ENCODE data around the gene LRFN4.

Gene LRFN4

GRCh38 chr11:66860449-66860831 lies 3.6 kb downstream of the LRFN4 start:
- TF ChIP-seq CTCF (IDR thresholded peaks at IDR 0.05; ENCODE audit: extremely low read depth, missing control alignments) = no peak
- DNase-seq (ENCODE audit: low spot score) = peak; percentile 22

GRCh38 chr11:66861038-66861773 lies 4.3 kb downstream of the LRFN4 start:
- DNase-seq (ENCODE audit: low spot score) = no peak
- no peak for TF ChIP-seq CTCF (IDR thresholded peaks at IDR 0.05; ENCODE audit: extremely low read depth, missing control alignments)

- TF ChIP-seq CTCF (IDR thresholded peaks at IDR 0.05; ENCODE audit: extremely low read depth, missing control alignments) = no peak
- no peak for DNase-seq (ENCODE audit: low spot score)
Observed at GRCh38 chr11:66861774-66862558, 5.1 kb downstream of the LRFN4 start.

DNA sequence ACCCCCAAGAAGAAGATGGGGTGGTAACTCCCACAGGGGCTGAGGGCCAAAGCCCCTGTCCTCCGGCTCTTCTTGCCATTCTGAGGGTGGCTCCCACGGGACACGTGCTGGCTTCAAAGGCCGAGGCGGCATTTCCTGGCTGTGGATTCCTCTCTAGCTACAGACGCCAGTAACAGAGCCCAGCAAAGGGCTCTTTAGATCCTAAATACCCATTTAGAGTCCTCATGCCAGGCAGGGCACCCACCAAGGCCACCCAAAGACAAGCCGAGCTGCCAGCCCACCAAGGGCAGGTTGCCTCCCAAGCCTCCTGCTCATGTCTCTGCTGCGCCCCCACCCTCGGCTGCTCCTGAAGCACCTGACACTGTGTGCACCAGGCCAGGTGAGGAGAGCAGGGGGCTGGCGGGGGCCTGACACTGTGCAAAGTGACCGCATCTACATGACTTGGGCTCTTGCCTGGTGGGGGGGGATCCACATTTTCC lies 5.7 kb downstream of the LRFN4 start:
- TF ChIP-seq CTCF (IDR thresholded peaks at IDR 0.05; ENCODE audit: extremely low read depth, missing control alignments) = no peak
- DNase-seq (ENCODE audit: low spot score) = no peak

- DNase-seq (ENCODE audit: low spot score) = no peak
- no peak for TF ChIP-seq CTCF (IDR thresholded peaks at IDR 0.05; ENCODE audit: extremely low read depth, missing control alignments)
Observed at GRCh38 chr11:66863428-66864125, 6.7 kb downstream of the LRFN4 start.

DNA sequence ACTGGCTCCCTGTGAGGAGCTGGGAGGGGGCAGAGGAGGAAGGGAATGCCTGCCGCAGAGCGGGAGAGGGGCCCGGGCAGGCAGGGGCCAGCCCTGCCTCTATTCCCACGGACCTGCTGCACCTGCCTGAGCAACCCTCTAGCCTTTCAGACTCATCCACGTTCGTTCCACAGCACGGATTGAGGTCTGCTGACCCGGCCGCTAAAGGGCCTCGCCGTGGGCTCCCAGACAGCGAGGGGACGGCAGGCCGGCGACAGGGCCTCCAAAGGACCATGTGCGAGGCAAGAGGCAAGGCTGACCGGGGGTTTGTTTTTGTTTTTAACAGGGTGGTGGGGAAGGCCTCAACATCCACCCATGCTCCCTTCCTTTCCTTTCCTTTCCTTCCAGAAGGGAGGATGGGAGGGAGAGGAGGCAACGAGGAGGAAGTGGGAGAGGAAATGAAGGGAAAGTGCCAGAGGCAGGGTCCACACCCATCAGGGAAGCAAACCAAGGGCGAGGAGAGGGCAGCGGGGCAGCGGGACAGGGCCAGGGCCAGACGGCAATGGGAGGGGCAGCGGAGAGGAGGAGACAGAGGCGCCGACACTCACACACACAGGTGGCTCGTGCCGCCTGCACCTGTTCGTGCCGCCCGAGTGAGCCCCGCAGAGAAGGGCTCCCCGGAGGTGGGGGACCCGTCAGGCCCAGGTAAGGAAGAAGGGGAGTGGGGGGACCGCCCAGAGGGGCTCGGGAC lies 7.5 kb downstream of the LRFN4 start:
- DNase-seq (ENCODE audit: low spot score) = no peak
- TF ChIP-seq CTCF (IDR thresholded peaks at IDR 0.05; ENCODE audit: extremely low read depth, missing control alignments) = no peak

Data from GM20000 (cell line).